Natural killer cell (primary cell): Measurements from ENCODE around the gene ELP4. TPM values are rescaled to one million over a fixed set of nuclear protein-coding genes. Genes with fewer than 3 reads are reported as not detected.

Experiments
- ATAC-seq, 3 donors: fragments of 150-1000 bp in 2 of 3; fragments of 200-7000 bp in 1 of 3; cut with Tn5 transposase; 1 replicate in 1 of 3; 2 replicates in 2 of 3; pipeline ENCODE4 v1.10.0; 2021; ENCODE audit warnings: mild to moderate bottlenecking in 2 of 3, moderate library complexity in 2 of 3
- DNase-seq, 2 donors: peaks; one replicate each; pipeline versions ENCODE4 v3.0.0 to v3.0.0-alpha.2; 2013 to 2021; ENCODE audit warnings: mixed read lengths in 1 of 2
- H3K27ac ChIP-seq: one replicate; pipeline ENCODE4 v1.5.1; 2013; ENCODE audit warnings: mild to moderate bottlenecking, low read length
- H3K27me3 ChIP-seq: one replicate; pipeline ENCODE4 v1.6.1; 2013; ENCODE audit warnings: low read length; ENCODE audit not compliant: control insufficient read depth, insufficient read depth
- H3K36me3 ChIP-seq: one replicate; pipeline ENCODE4 v1.6.1; 2013; ENCODE audit warnings: low read length; ENCODE audit not compliant: control insufficient read depth, insufficient read depth
- H3K4me1 ChIP-seq: one replicate; pipeline ENCODE4 v1.6.1; 2013; ENCODE audit warnings: low read length; ENCODE audit not compliant: control insufficient read depth, insufficient read depth
- H3K4me3 ChIP-seq: one replicate; pipeline ENCODE4 v1.5.1; 2013; ENCODE audit warnings: low read length
- H3K9me3 ChIP-seq: one replicate; pipeline ENCODE4 v1.6.1; 2013; ENCODE audit warnings: low read length; ENCODE audit not compliant: control insufficient read depth, insufficient read depth
- H3K27ac Mint-ChIP-seq, 2 donors: one replicate each; pipeline ENCODE4 v1.8.0; 2022; ENCODE audit warnings: mild to moderate bottlenecking in 2 of 2, mixed read lengths in 2 of 2, moderate library complexity in 1 of 2
- H3K27me3 Mint-ChIP-seq, 2 donors: one replicate each; pipeline ENCODE4 v1.8.0; 2022; ENCODE audit warnings: low read depth in 2 of 2, mixed read lengths in 2 of 2
- H3K36me3 Mint-ChIP-seq: one replicate; pipeline ENCODE4 v1.8.0; 2022; ENCODE audit warnings: mixed read lengths
- H3K4me1 Mint-ChIP-seq, 2 donors: one replicate each; pipeline ENCODE4 v1.8.0; 2022; ENCODE audit warnings: mixed read lengths in 2 of 2
- H3K4me3 Mint-ChIP-seq: one replicate; pipeline ENCODE4 v1.8.0; 2022; ENCODE audit warnings: mild to moderate bottlenecking, moderate library complexity, mixed read lengths
- H3K9me3 Mint-ChIP-seq, 2 donors: one replicate each; pipeline ENCODE4 v1.8.0; 2022; ENCODE audit warnings: mixed read lengths in 2 of 2
- WGBS: methylation state at CpG from one replicate; pipeline ENCODE4 v1.1.7; 2013; ENCODE audit warnings: missing lambda C conversion rate; ENCODE audit not compliant: insufficient coverage; 5-methylcytosine and 5-hydroxymethylcytosine counted together
- intact Hi-C: fragments of 100-400 bp; cut with micrococcal nuclease; formaldehyde crosslinking; loops from one replicate; pipeline ENCODE4 v1.14.2; 2022
- total RNA-seq, 4 donors: library from RNA; stranded (reverse); fragments of 120-200 nt in 1 of 4; gene quantifications; one replicate each; pipeline versions ENCODE4 v1.2.3 to v1.2.4, GENCODE V29; 2013 to 2022
- TF ChIP-seq, protein P1 (sequence below): fragments of 200-600 bp; IDR thresholded peaks from one replicate; pipeline ENCODE4 v1.8.0; 2022; ENCODE audit warnings: antibody characterized with exemption

The ELP4 gene
- total RNA-seq, 3 donors from 2014 or later (not counting 1 experiment from before 2014, with no cell fraction given) = 22.8 to 29.6 (median 23.4) TPM

DNA sequence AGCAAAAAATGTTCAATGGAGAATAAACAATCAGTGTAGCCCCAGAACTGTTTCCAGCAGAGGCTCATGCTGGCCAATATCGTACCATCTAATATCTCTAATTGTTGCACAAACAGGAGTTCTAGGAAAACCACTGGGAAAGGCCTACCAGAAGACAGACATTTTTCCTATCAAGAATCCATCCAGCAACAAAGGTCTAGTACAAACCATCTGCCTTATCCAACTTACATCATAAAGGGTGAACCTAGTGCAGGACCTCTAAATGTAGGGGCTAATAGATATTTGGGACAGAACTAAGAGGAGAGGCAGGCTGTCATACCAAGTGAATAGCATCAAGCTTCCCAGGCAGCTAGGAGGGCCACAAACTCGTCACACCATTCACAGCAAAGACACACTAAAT lies 282.9 kb downstream of the ELP4 start:
- intact Hi-C loops = no loop called here
- no peak for ATAC-seq
- no peak overlapping the region for H3K27ac Mint-ChIP-seq
- H3K4me3 Mint-ChIP-seq = no peak overlapping the region
- Histone ChIP-seq H3K27me3 (no peaks in the 10 kb centered on the region), H3K36me3 (no peaks in the 10 kb centered on the region), H3K4me3 (no peak overlapping the region), H3K27ac (no peak overlapping the region), H3K4me1 (no peaks in the 10 kb centered on the region), H3K9me3 (no peaks in the 10 kb centered on the region)
- peaks cover 49 to 51% of the 10 kb centered on the region in 2 donors for H3K27me3 Mint-ChIP-seq
- no peaks in the 10 kb centered on the region for H3K9me3 Mint-ChIP-seq
- H3K36me3 Mint-ChIP-seq = peaks cover 6% of the 10 kb centered on the region
- no peaks in the 10 kb centered on the region for H3K4me1 Mint-ChIP-seq
- 86% methylated on average over 2 of the region's 2 CpGs for WGBS
- no peak for DNase-seq
- TF ChIP-seq, protein P1, sequence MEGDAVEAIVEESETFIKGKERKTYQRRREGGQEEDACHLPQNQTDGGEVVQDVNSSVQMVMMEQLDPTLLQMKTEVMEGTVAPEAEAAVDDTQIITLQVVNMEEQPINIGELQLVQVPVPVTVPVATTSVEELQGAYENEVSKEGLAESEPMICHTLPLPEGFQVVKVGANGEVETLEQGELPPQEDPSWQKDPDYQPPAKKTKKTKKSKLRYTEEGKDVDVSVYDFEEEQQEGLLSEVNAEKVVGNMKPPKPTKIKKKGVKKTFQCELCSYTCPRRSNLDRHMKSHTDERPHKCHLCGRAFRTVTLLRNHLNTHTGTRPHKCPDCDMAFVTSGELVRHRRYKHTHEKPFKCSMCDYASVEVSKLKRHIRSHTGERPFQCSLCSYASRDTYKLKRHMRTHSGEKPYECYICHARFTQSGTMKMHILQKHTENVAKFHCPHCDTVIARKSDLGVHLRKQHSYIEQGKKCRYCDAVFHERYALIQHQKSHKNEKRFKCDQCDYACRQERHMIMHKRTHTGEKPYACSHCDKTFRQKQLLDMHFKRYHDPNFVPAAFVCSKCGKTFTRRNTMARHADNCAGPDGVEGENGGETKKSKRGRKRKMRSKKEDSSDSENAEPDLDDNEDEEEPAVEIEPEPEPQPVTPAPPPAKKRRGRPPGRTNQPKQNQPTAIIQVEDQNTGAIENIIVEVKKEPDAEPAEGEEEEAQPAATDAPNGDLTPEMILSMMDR = no peak

DNA sequence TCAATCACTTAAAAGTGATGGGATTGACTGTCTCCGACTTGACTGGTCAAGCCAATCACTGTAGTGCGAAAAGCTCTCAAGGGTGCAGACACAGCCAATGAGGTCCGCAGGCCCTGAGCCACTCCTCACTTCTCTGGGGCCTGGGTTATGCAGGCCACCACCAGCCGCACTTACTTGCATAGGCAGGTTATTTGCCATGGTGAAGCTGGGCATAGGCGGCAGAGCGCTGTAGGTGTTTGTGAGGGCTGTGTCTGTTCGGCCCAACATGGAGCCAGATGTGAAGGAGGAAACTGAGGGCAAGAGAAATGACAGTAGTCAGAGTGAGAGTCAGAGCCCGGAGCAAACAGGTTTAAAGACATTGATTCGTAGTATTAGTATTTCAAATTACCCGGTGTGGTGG lies 283.7 kb downstream of the ELP4 start:
- H3K4me1 Mint-ChIP-seq = peaks cover 0 to 5% of the 10 kb centered on the region in 2 donors
- Histone ChIP-seq H3K4me1 (no peaks in the 10 kb centered on the region), H3K4me3 (no peak overlapping the region), H3K27ac (no peak overlapping the region), H3K36me3 (no peaks in the 10 kb centered on the region), H3K9me3 (no peaks in the 10 kb centered on the region), H3K27me3 (peaks cover 1% of the 10 kb centered on the region)
- H3K27ac Mint-ChIP-seq = no peak overlapping the region
- no peak for ATAC-seq
- no peak overlapping the region for H3K4me3 Mint-ChIP-seq
- no peaks in the 10 kb centered on the region for H3K9me3 Mint-ChIP-seq
- peaks cover 55 to 57% of the 10 kb centered on the region in 2 donors for H3K27me3 Mint-ChIP-seq
- DNase-seq = no peak
- TF ChIP-seq, protein P1 = no peak
- intact Hi-C loops = no loop called here
- peaks cover 6% of the 10 kb centered on the region for H3K36me3 Mint-ChIP-seq
- WGBS = 93% methylated on average over 10 of the region's 10 CpGs

DNA sequence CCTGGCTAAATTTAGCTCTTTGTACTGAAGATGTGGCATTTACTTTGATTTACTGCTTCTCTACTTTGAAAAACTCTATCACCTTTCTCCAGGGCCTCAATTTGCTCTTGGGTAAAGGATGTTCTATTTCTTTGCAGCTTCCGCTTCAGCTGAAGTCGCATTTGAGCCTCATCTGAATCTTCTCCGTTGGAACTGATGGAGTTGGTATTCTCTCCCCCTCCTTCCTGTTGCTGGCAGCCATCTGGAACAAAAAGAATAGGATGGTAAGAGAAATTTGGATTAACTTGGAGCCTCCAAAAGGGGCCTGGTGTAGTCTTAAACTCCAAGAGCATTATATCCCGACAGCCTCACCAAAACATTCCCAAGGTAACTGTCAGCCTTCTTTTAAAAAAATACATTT lies 285.0 kb downstream of the ELP4 start:
- peaks cover 6% of the 10 kb centered on the region for H3K36me3 Mint-ChIP-seq
- Histone ChIP-seq H3K27me3 (peaks cover 11% of the 10 kb centered on the region), H3K4me1 (peaks cover 7% of the 10 kb centered on the region), H3K36me3 (no peaks in the 10 kb centered on the region), H3K9me3 (no peaks in the 10 kb centered on the region), H3K27ac (no peak overlapping the region), H3K4me3 (no peak overlapping the region)
- peaks cover 58 to 63% of the 10 kb centered on the region in 2 donors for H3K27me3 Mint-ChIP-seq
- WGBS = 79% methylated on average over 1 of the region's 4 CpGs
- intact Hi-C loops = no loop called here
- no peaks in the 10 kb centered on the region for H3K9me3 Mint-ChIP-seq
- ATAC-seq = no peak
- H3K4me3 Mint-ChIP-seq = no peak overlapping the region
- TF ChIP-seq, protein P1 = no peak
- no peak for DNase-seq
- H3K27ac Mint-ChIP-seq = no peak overlapping the region
- peaks cover 0 to 9% of the 10 kb centered on the region in 2 donors for H3K4me1 Mint-ChIP-seq
